Measurements from ENCODE around the gene C19orf25. TPM values are rescaled to one million over a fixed set of nuclear protein-coding genes. Genes with fewer than 3 reads are reported as not detected.

C19orf25 gene
- total and polyA plus RNA-seq, 9 of the 15 experiments (the other 6 are each of a cell fraction or from before 2014, with no cell fraction given): 0.79 to 96.0 (median 36.1) TPM

- TF ChIP-seq SIN3A (IDR thresholded peaks at IDR 0.05; ENCODE audit: borderline replicate concordance in 2 of 2, control insufficient read depth in 1 of 2, low read depth in 2 of 2, low read length in 2 of 2) (0 out of 4 replicates have a peak, but pooled peaks of 1 of the 2 experiments have one; percentile 23), E2F6 (IDR thresholded peaks at IDR 0.05; ENCODE audit: borderline replicate concordance in 1 of 2, extremely low read depth in 1 of 2, insufficient read depth in 1 of 2, insufficient read length in 1 of 2, low read depth in 1 of 2, low read length in 1 of 2, poor library complexity in 1 of 2, severe bottlenecking in 1 of 2) (peak in 1 of 2 experiments; percentile 48), BCL6 (CRISPR knock-in tag; IDR thresholded peaks at IDR 0.05) (no peak), NFIC (IDR thresholded peaks at IDR 0.05) (peak; percentile 46), SUPT5H (IDR thresholded peaks at IDR 0.05) (no peak)
Observed at GRCh38 chr19:1453525-1454364, 25.3 kb downstream of the C19orf25 start (continued).

GRCh38 chr19:1452802-1453524, 26.1 kb downstream of the C19orf25 start:
- in situ Hi-C loops (cut with MboI): no loop called here
- FAIRE-seq (no peak), DNase-seq (ENCODE audit: extremely low read depth in 1 of 4, low spot score in 3 of 4) (no peak), ATAC-seq (no peak)
- peaks cover 7% of the 10 kb centered on the region for H3K9me1 ChIP-seq (ENCODE audit: control insufficient read depth, insufficient read depth, low read length)
- peaks cover 0 to 12% of the 10 kb centered on the region in 2 experiments; a peak in 1 of 5 replicates for H3K27me3 ChIP-seq (ENCODE audit: control insufficient read depth in 2 of 2, insufficient read depth in 2 of 2, low read length in 2 of 2)
- intact Hi-C loops (cut with micrococcal nuclease): no loop called here
- ChIA-PET CTCF (ENCODE audit: low intra/inter-chr PET ratio) (no interaction called here), POLR2A (interaction anchor here (0.6 to 3.1 kb wide), 9 partner anchors 10 to 595 kb away, joined by 3 to 10 read pairs (median 3); partner anchors contain the start of gene CIRBP)
- H2AFZ ChIP-seq (ENCODE audit: low read depth, low read length): no peak overlapping the region
- peaks cover 15% of the 10 kb centered on the region for H4K20me1 ChIP-seq (replicated peaks; ENCODE audit: control insufficient read depth, insufficient read depth, low read length)
- 12% methylated on average over 26 of the region's 30 CpGs for WGBS (ENCODE audit: insufficient coverage, low coverage, missing lambda C conversion rate)
- H3K4me3 ChIP-seq: no peak overlapping the region
- H3K4me2 ChIP-seq (ENCODE audit: insufficient read depth, low read length): no peak overlapping the region
- no peaks in the 10 kb centered on the region for H3K9me3 ChIP-seq (replicated peaks; ENCODE audit: control insufficient read depth, insufficient read depth, low read depth, low read length)
- no peaks in the 10 kb centered on the region for H3K79me2 ChIP-seq (ENCODE audit: control insufficient read depth, insufficient read depth, low read length)
- no TSS peak for BruUV-seq (replicated peaks)
- H3K36me3 ChIP-seq (ENCODE audit: control insufficient read depth, insufficient read depth, low read length): no peaks in the 10 kb centered on the region
- no peak overlapping the region for H3K27ac ChIP-seq (ENCODE audit: extremely low read depth, low read depth, low read length)
- peak overlapping the region in 1 of 2 experiments; percentile 19; a peak in 1 of 4 replicates for H3K9ac ChIP-seq (ENCODE audit: insufficient read depth in 1 of 2, low read depth in 2 of 2, low read length in 2 of 2)
- peaks cover 5 to 75% of the 10 kb centered on the region in 2 experiments; a peak in 4 of 5 replicates for H3K4me1 ChIP-seq (replicated peaks in 1 of 2; ENCODE audit: control insufficient read depth in 2 of 2, insufficient read depth in 2 of 2, low read length in 2 of 2)
- TF ChIP-seq RNF219 (CRISPR knock-in tag; IDR thresholded peaks at IDR 0.05): no peak
- no peak for TF ChIP-seq TEAD1 (CRISPR knock-in tag; IDR thresholded peaks at IDR 0.05)
- no peak for TF ChIP-seq LEF1 (IDR thresholded peaks at IDR 0.05)

Measured in K562 (cell line).